Measurements from ENCODE around the gene MYOZ2. TPM values are rescaled to one million over a fixed set of nuclear protein-coding genes. Genes with fewer than 3 reads are reported as not detected.

MYOZ2 gene
- total RNA-seq, 2 donors from 2014 or later: not detected

- H3K9me3 Mint-ChIP-seq: no peaks in the 10 kb centered on the region
- H3K36me3 Mint-ChIP-seq (ENCODE audit: low read depth): no peaks in the 10 kb centered on the region
- Histone ChIP-seq H3K27ac (ENCODE audit: low read depth, low read length) (no peak overlapping the region), H3K4me3 (ENCODE audit: low read length) (no peak overlapping the region), H3K9ac (ENCODE audit: extremely low read depth, low read length, poor library complexity, severe bottlenecking) (no peak overlapping the region), H3K27me3 (ENCODE audit: control insufficient read depth, insufficient read depth, low read length, poor library complexity, severe bottlenecking) (no peaks in the 10 kb centered on the region), H3K4me1 (ENCODE audit: control insufficient read depth, insufficient read depth, low read length) (peaks cover 18% of the 10 kb centered on the region), H3K36me3 (ENCODE audit: control insufficient read depth, insufficient read depth, low read length) (no peaks in the 10 kb centered on the region), H3K9me3 (ENCODE audit: control insufficient read depth, low read length) (no peaks in the 10 kb centered on the region)
- no peak for DNase-seq
- H3K4me3 Mint-ChIP-seq: no peak overlapping the region
- TF ChIP-seq CTCF (conservative IDR thresholded peaks at IDR 0.05): no peak
- no peak overlapping the region for H3K27ac Mint-ChIP-seq
- 97 to 100% methylated on average over 1 of the region's 1 CpG for WGBS, 2 experiments (ENCODE audit: insufficient coverage in 1 of 2, insufficient read length in 1 of 2)
- peaks cover 50% of the 10 kb centered on the region for H3K4me1 Mint-ChIP-seq
- H3K27me3 Mint-ChIP-seq (ENCODE audit: insufficient read depth): no peaks in the 10 kb centered on the region
Observed at GRCh38 chr4:119209586-119209985, 74.0 kb downstream of the MYOZ2 start.

- peaks cover 1% of the 10 kb centered on the region for H3K36me3 Mint-ChIP-seq (ENCODE audit: low read depth)
- peak overlapping the region; percentile 91 for H3K4me3 Mint-ChIP-seq
- Histone ChIP-seq H3K36me3 (ENCODE audit: control insufficient read depth, insufficient read depth, low read length) (peaks cover 3% of the 10 kb centered on the region), H3K9me3 (ENCODE audit: control insufficient read depth, low read length) (no peaks in the 10 kb centered on the region), H3K27me3 (ENCODE audit: control insufficient read depth, insufficient read depth, low read length, poor library complexity, severe bottlenecking) (no peaks in the 10 kb centered on the region), H3K9ac (ENCODE audit: extremely low read depth, low read length, poor library complexity, severe bottlenecking) (peak overlapping the region; percentile 98), H3K27ac (ENCODE audit: low read depth, low read length) (no peak overlapping the region), H3K4me1 (ENCODE audit: control insufficient read depth, insufficient read depth, low read length) (peaks cover 18% of the 10 kb centered on the region), H3K4me3 (ENCODE audit: low read length) (peak overlapping the region; percentile 90)
- H3K9me3 Mint-ChIP-seq: no peaks in the 10 kb centered on the region
- H3K27me3 Mint-ChIP-seq (ENCODE audit: insufficient read depth): no peaks in the 10 kb centered on the region
- peak overlapping the region; percentile 100 for H3K27ac Mint-ChIP-seq
- TF ChIP-seq CTCF (conservative IDR thresholded peaks at IDR 0.05): no peak
- 89 to 100% methylated on average over 4 of the region's 4 CpGs for WGBS, 2 experiments (ENCODE audit: insufficient coverage in 1 of 2, insufficient read length in 1 of 2)
- DNase-seq: no peak
- H3K4me1 Mint-ChIP-seq: peaks cover 47% of the 10 kb centered on the region
Observed at GRCh38 chr4:119210775-119211174, 75.1 kb downstream of the MYOZ2 start.

GRCh38 chr4:119211867-119212233 is 76.2 kb downstream of the MYOZ2 start:
- H3K27ac ChIP-seq (ENCODE audit: low read depth, low read length): peak overlapping the region; percentile 82
- 0 to 1% methylated on average over 10 to 12 of the region's 12 CpGs for WGBS, 2 experiments (ENCODE audit: insufficient coverage in 1 of 2, insufficient read length in 1 of 2)

More at GRCh38 chr4:119211867-119212233, 76.2 kb downstream of the MYOZ2 start:
- Mint-ChIP-seq H3K36me3 (ENCODE audit: low read depth) (peaks cover 5% of the 10 kb centered on the region), H3K4me1 (peaks cover 41% of the 10 kb centered on the region), H3K27ac (peak overlapping the region; percentile 100), H3K9me3 (no peaks in the 10 kb centered on the region), H3K27me3 (ENCODE audit: insufficient read depth) (no peaks in the 10 kb centered on the region), H3K4me3 (peak overlapping the region; percentile 91)
- Histone ChIP-seq H3K9me3 (ENCODE audit: control insufficient read depth, low read length) (no peaks in the 10 kb centered on the region), H3K9ac (ENCODE audit: extremely low read depth, low read length, poor library complexity, severe bottlenecking) (peak overlapping the region; percentile 98), H3K4me3 (ENCODE audit: low read length) (peak overlapping the region; percentile 90), H3K36me3 (ENCODE audit: control insufficient read depth, insufficient read depth, low read length) (peaks cover 12% of the 10 kb centered on the region), H3K4me1 (ENCODE audit: control insufficient read depth, insufficient read depth, low read length) (peaks cover 11% of the 10 kb centered on the region), H3K27me3 (ENCODE audit: control insufficient read depth, insufficient read depth, low read length, poor library complexity, severe bottlenecking) (no peaks in the 10 kb centered on the region)
- no peak for DNase-seq
- TF ChIP-seq CTCF (conservative IDR thresholded peaks at IDR 0.05): no peak
